NCI-H510A (cell line): ENCODE data around the gene PHACTR1.

Source experiments
- DNase-seq: peaks from one replicate; lab custom pipeline; 2025; lab: John Stamatoyannopoulos, UW

PHACTR1 gene

DNA sequence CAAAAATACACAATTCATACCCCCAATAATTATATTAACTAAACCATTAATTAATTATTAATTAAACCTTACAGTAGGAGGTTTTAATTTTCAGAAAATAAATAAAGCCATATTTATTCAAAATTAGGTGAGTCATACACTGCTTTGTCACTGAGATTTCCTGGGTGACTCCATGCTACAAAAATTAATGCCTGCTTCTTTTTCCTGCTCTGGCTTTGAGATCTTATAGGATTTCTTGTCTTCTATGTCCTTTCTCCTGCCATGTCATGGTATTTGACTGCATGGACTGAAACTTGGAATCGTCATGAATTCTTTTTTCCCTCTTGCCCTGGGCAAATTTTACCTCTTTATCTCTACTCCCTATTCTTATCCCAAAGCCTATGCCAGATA is 133.2 kb downstream of the PHACTR1 start:
- no peak for DNase-seq

- no peak for DNase-seq
Observed at GRCh38 chr6:12851123-12851695, 134.6 kb downstream of the PHACTR1 start.

GRCh38 chr6:12861603-12862002 is 145.0 kb downstream of the PHACTR1 start:
- no peak for DNase-seq

DNA sequence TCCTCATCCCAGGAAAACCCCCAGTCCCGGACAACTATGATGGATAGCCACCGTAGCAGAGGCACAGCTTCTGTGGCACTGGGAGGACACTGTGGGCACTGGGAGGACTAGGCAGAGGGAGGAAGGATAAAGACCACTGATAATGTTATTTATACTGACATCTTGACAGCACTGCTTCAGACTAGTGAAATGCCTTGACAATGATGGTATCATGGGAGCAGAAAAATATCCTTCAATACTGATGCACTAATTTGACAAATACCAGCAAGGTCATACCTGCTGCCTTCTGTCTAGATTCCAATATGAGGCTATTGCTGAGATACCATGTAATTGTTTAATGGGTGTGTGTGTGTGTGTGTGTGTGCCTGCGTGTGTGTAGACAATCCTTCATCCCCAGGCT is 148.6 kb downstream of the PHACTR1 start:
- no peak for DNase-seq

- no peak for DNase-seq
Observed at GRCh38 chr6:12865671-12866181, 149.2 kb downstream of the PHACTR1 start.

- DNase-seq: no peak
Observed at GRCh38 chr6:12866422-12867029, 150.0 kb downstream of the PHACTR1 start.

DNA sequence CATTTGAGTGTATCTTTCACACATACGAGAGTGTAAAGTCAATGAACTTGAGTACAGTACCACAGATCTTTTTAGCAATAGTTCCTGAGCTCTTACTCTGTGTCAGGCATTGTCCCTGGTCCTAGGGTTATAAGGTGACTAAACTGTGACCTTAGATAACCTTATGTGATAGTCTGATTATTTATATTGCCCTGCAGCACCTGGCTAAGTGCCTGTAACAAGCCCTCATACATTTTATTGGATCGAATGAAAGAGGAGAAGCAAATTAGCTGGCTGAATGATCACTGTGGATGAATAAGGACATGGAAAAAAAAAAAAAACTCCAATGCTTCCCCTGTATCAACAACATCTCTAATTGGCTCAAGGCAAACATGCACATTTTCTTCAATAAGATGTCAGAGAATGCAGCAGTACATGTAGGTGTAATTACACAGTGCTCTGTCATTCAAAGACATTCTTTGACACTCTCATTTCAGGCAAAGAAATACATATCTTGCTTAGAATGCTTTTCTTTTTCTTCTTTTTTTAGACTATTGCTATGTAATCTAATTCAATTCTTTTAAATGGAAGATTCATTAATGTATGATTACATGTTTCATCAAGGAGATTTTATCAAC is 153.4 kb downstream of the PHACTR1 start:
- DNase-seq: no peak

GRCh38 chr6:12873691-12874090 is 157.1 kb downstream of the PHACTR1 start:
- no peak for DNase-seq

DNA sequence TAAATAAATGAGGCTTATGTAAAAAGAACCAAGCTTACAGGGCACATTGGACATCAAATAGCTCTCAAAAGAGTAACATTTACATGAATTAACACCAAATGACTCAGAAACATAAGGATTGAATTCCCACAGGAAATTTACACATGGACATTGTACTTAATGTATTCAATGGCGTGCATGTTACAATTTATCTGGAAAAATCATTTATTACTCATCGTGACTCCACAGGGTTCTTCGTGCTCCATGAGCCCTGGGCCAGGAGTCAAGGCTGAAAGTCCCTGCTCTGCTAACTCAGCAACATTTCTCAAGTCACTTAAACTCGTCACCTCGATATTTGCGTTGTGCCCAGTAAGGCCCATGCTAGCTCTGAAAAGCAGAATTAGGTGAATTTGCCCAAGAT is 158.5 kb downstream of the PHACTR1 start:
- DNase-seq: no peak

- DNase-seq: no peak
Observed at GRCh38 chr6:12878741-12879140, 162.2 kb downstream of the PHACTR1 start.

GRCh38 chr6:12882761-12883290 is 166.3 kb downstream of the PHACTR1 start:
- DNase-seq: no peak

DNA sequence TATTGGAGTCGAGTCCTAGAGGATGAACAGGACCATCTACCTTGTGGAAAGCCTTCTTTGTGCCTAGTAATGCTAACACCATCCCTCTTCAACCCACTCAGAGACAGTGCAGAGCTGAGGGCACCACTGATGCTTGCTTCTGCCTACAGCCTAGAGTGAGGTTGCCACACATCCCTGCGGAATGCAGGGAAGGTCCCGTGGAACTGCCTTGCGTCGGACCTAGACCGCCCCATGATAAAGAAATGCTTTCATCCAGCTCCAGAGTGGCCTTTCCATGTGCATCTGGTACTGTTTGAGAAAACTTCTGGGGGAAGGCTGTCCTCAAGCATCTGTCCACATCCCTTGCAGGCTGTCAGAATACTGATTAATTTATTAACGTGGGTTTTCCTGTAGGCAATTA is 168.4 kb downstream of the PHACTR1 start:
- DNase-seq: no peak

DNA sequence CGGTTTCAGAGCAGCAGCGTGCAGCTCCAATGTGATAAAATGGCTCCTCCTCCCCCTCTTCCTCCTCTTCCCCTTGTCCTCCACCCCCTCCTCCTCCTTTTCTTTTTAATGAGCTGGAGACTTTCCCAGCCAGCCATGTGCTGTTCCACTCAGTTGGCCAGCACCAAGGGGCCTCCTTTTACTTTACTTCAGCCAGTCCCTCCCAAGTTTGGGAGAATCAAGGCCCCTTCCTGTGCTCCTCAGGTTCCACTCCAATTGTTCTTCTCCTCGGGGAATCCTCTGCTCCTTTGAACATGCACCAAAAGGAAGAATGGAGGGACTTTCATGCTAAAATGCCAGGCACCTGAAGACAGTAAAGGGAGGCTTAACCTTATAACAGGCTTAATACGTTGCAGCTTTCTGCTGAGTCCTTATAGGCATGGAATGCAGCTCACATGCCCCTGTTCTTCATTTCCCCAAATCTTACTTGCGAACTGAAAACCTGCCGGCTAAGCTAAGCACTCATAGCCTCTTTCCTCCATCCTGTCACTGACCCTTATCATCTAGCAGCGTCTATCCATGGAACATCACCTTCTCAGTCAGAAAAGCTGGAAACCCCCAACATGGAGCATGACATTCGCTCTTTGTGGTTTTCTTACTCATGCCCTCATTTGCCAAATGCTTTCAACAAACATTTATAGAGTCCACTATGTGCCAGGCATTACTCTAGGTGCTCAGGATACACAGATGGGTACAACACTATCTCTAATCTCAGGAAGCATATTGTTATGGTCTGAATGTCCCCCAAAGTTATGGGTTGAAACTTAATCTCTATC is 170.6 kb downstream of the PHACTR1 start:
- DNase-seq: no peak

DNA sequence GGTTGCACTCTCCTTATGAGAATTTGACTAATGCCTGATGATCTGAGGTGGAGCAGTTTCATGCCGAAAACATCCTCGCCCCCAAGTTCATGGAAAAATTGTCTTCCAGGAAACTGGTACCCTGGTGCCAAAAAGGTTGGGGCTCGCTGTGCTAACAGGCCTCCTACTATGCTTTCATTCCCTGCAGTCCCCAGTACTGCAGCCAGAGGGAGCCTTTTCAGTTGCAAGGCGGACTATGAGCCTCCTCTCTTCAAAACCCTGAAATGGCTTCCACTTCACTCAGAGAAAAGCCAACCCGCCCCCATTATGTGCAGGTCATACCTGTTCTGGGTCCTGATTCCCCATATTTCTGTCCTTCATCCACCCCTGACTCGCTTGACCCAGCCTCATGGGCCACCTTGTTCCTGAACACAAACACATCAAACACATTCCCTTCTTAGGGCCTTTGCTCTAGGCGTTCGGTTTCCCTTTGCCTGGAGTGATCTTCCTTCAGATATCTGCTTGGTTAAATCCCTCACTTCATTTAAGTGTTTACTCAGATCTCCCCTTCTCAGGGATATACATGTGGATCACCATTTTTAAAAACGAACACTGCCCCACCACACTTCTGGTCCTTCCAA is 173.7 kb downstream of the PHACTR1 start:
- no peak for DNase-seq

- no peak for DNase-seq
Observed at GRCh38 chr6:12891595-12891994, 175.0 kb downstream of the PHACTR1 start.

- no peak for DNase-seq
Observed at GRCh38 chr6:12892151-12892550, 175.6 kb downstream of the PHACTR1 start.

DNA sequence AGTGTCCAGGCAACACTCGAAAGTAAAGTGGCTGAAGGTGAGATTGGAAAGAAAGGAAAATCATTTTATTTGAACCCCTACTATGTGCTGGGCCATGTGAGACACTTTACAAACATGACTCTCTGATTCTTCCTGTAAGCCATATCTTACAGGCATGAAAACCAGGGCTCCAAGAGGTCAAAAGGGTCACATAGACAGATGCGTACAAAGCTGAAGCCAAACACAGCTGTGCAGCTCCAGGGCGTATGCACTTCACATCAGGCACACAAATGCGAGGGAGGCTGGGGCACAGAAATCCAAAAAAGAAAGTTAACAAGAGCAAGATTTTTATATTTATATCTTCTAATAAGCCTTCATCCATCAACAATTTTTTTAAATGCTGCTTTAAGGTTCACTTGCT is 176.5 kb downstream of the PHACTR1 start:
- no peak for DNase-seq

DNA sequence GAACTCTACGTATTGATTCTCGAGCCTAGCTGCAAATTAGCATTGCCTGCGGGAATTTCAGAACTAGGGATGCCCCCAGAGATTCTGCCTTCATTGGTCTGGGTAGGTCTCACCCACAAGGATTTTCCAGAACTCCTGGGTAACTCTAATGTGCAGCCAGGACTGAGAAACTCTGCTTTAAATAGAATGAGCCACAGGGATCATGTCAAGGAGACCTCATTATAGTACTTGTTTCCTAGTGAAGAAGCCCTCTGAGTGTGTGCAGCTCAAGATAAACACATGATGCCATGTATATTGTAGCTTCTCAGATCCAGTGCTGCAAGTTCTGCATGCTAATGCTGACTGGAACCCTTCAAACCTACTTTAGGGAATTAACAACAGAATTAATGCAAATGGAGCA is 179.2 kb downstream of the PHACTR1 start:
- no peak for DNase-seq

DNA sequence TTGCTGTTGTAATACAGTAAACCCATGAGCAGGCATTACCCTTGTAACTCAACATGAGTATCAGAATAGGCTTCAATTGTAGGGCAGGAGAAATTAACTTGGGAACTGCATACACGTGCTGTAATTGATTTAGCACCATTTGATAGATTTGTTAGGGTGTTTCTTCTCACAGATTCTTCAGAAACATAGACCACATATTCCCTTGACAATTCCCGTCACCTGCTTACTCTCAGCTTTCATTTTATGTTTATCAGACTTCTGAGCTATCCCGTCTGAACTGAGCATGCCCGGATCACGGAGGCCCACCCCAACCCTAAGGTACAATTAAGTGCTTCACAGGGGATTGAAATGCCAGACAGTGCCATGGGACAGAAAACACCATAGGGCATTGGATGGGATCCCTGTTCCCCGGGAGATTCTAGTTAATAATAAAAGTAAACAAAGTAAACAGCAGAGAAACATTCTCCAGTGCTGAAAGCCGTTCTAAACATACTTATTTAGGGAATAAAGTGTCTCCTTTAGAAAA is 179.7 kb downstream of the PHACTR1 start:
- DNase-seq: no peak

DNA sequence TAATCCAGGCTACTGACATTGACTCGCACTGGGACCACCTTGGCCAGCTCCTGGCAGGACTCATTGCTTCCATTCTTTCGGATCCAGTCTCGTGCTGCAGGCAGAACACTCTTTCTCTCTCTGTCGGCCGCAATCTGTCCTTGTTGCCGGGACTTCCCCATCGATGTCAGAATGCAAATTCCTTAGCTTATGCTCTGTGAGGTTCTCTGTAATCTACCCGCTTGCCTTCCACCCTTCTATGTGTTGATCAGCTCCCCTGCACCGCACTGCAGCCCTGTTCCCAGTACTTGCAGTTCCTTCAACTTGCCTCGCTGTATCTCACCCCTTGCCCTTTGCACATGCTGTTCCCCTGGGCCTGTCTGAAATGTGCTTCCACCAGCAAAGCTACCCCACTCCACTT is 182.0 kb downstream of the PHACTR1 start:
- no peak for DNase-seq

GRCh38 chr6:12899046-12899833 is 182.7 kb downstream of the PHACTR1 start:
- DNase-seq: no peak
